Natural killer cell treated with Interleukin-12 subunit alpha and Interleukin-12 subunit beta and Interleukin-15 and Interleukin-18, amount 100 ng/mL, for 72 hours (primary cell): ENCODE measurements around the gene YY1. TPM values are rescaled to one million over a fixed set of nuclear protein-coding genes. Genes with fewer than 3 reads are reported as not detected.
"Not testable (repeated sequence)": the region's sequence is repeated elsewhere in the genome, so short reads cannot be mapped to it uniquely, and the experiment has no call there.

Experiments
- ATAC-seq, 2 donors: fragments of 150-1000 bp; cut with Tn5 transposase in 1 of 2; sonication (Bioruptor Pico), chemical (Tn5 transposase) in 1 of 2; 2 replicates each; pipeline ENCODE4 v1.10.0; 2021
- DNase-seq: peaks from one replicate; pipeline ENCODE4 v3.0.0; 2022; ENCODE audit warnings: low spot score
- H3K27ac Mint-ChIP-seq, 2 donors: 1 replicate in 1 of 2; 2 replicates in 1 of 2; pipeline ENCODE4 v1.8.0; 2022; ENCODE audit warnings: mixed read lengths in 2 of 2, mild to moderate bottlenecking in 1 of 2, moderate library complexity in 1 of 2
- H3K27me3 Mint-ChIP-seq, 2 donors: 1 replicate in 1 of 2; 2 replicates in 1 of 2; pipeline ENCODE4 v1.8.0; 2022; ENCODE audit warnings: mixed read lengths in 2 of 2
- H3K36me3 Mint-ChIP-seq: one replicate; pipeline ENCODE4 v1.8.0; 2022; ENCODE audit warnings: mixed read lengths
- H3K4me1 Mint-ChIP-seq, 2 donors: 1 replicate in 1 of 2; 2 replicates in 1 of 2; pipeline ENCODE4 v1.8.0; 2022; ENCODE audit warnings: low read depth in 2 of 2, mixed read lengths in 2 of 2, mild to moderate bottlenecking in 1 of 2
- H3K4me3 Mint-ChIP-seq: one replicate; pipeline ENCODE4 v1.8.0; 2022; ENCODE audit warnings: mixed read lengths
- H3K9me3 Mint-ChIP-seq: 2 replicates; pipeline ENCODE4 v1.8.0; 2022; ENCODE audit warnings: mixed read lengths
- total RNA-seq, 2 donors: library from RNA; stranded (reverse); gene quantifications; one replicate each; pipeline ENCODE4 v1.2.3, GENCODE V29; 2022

The YY1 gene
- total RNA-seq, 2 donors from 2014 or later: 59.7 to 75.7 TPM

- Mint-ChIP-seq H3K27ac (peak overlapping the region; percentile 28 to 77), H3K4me1 (peaks cover 28 to 37% of the 10 kb centered on the region in 2 donors), H3K36me3 (no peaks in the 10 kb centered on the region), H3K9me3 (no peaks in the 10 kb centered on the region), H3K4me3 (peak overlapping the region; percentile 11), H3K27me3 (no peaks in the 10 kb centered on the region)
- ATAC-seq (peak in 1 of 2 donors; percentile 78), DNase-seq (no peak)
Observed at GRCh38 chr14:100275214-100275613, 36.3 kb downstream of the YY1 start.

GRCh38 chr14:100278702-100279101, 39.8 kb downstream of the YY1 start:
- ATAC-seq: peak; percentile 70
- no peaks in the 10 kb centered on the region for H3K9me3 Mint-ChIP-seq
- H3K36me3 Mint-ChIP-seq: no peaks in the 10 kb centered on the region
- DNase-seq: no peak
- H3K4me1 Mint-ChIP-seq: peaks cover 35 to 37% of the 10 kb centered on the region in 2 donors
- no peaks in the 10 kb centered on the region for H3K27me3 Mint-ChIP-seq
- peak overlapping the region; percentile 58 to 69 for H3K27ac Mint-ChIP-seq
- no peak overlapping the region for H3K4me3 Mint-ChIP-seq

- Mint-ChIP-seq H3K27ac (peak overlapping the region; percentile 58 to 69), H3K4me3 (no peak overlapping the region), H3K36me3 (no peaks in the 10 kb centered on the region), H3K4me1 (peaks cover 33 to 37% of the 10 kb centered on the region in 2 donors), H3K27me3 (no peaks in the 10 kb centered on the region), H3K9me3 (no peaks in the 10 kb centered on the region)
- DNase-seq: no peak
- no peak for ATAC-seq
Observed at GRCh38 chr14:100279133-100279532, 40.2 kb downstream of the YY1 start.

GRCh38 chr14:100279563-100279962, 40.6 kb downstream of the YY1 start:
- no peak overlapping the region for H3K4me3 Mint-ChIP-seq
- H3K27ac Mint-ChIP-seq: peak overlapping the region in 1 of 2 donors; percentile 78
- H3K27me3 Mint-ChIP-seq: no peaks in the 10 kb centered on the region
- no peaks in the 10 kb centered on the region for H3K9me3 Mint-ChIP-seq
- ATAC-seq (no peak), DNase-seq (no peak)
- peaks cover 32 to 37% of the 10 kb centered on the region in 2 donors for H3K4me1 Mint-ChIP-seq
- H3K36me3 Mint-ChIP-seq: no peaks in the 10 kb centered on the region

- DNase-seq (no peak), ATAC-seq (no peak)
- no peak overlapping the region for H3K4me3 Mint-ChIP-seq
- H3K27me3 Mint-ChIP-seq: no peaks in the 10 kb centered on the region
- no peak overlapping the region for H3K27ac Mint-ChIP-seq
- H3K9me3 Mint-ChIP-seq: no peaks in the 10 kb centered on the region
- H3K36me3 Mint-ChIP-seq: no peaks in the 10 kb centered on the region
- peaks cover 28 to 31% of the 10 kb centered on the region in 2 donors for H3K4me1 Mint-ChIP-seq
Observed at GRCh38 chr14:100281286-100282082, 42.5 kb downstream of the YY1 start.

GRCh38 chr14:100282083-100282350, 43.1 kb downstream of the YY1 start:
- Mint-ChIP-seq H3K27ac (no peak overlapping the region), H3K36me3 (no peaks in the 10 kb centered on the region), H3K4me3 (no peak overlapping the region), H3K9me3 (no peaks in the 10 kb centered on the region), H3K4me1 (peaks cover 28 to 31% of the 10 kb centered on the region in 2 donors), H3K27me3 (no peaks in the 10 kb centered on the region)
- ATAC-seq: no peak
- no peak for DNase-seq

GRCh38 chr14:100282766-100283419, 43.9 kb downstream of the YY1 start:
- H3K36me3 Mint-ChIP-seq: no peaks in the 10 kb centered on the region
- no peaks in the 10 kb centered on the region for H3K9me3 Mint-ChIP-seq
- H3K4me3 Mint-ChIP-seq: no peak overlapping the region
- H3K4me1 Mint-ChIP-seq: peaks cover 28 to 31% of the 10 kb centered on the region in 2 donors
- H3K27ac Mint-ChIP-seq: no peak overlapping the region
- DNase-seq (no peak), ATAC-seq (no peak)
- H3K27me3 Mint-ChIP-seq: no peaks in the 10 kb centered on the region

- DNase-seq, H3K27me3 Mint-ChIP-seq, ATAC-seq, H3K9me3 Mint-ChIP-seq, H3K4me3 Mint-ChIP-seq, H3K36me3 Mint-ChIP-seq, H3K27ac Mint-ChIP-seq: not testable (repeated sequence)
- H3K4me1 Mint-ChIP-seq: peaks cover 26 to 28% of the 10 kb centered on the region in 2 donors
Observed at GRCh38 chr14:100283436-100283835, 44.5 kb downstream of the YY1 start.

- Mint-ChIP-seq H3K4me3 (peak overlapping the region; percentile 47), H3K27me3 (no peaks in the 10 kb centered on the region), H3K4me1 (peaks cover 19 to 20% of the 10 kb centered on the region in 2 donors), H3K27ac (peak overlapping the region; percentile 31 to 73), H3K9me3 (no peaks in the 10 kb centered on the region), H3K36me3 (no peaks in the 10 kb centered on the region)
- no peak for ATAC-seq
- no peak for DNase-seq
Observed at GRCh38 chr14:100283984-100284881, 45.3 kb downstream of the YY1 start.

GRCh38 chr14:100285021-100285912, 46.3 kb downstream of the YY1 start:
- ATAC-seq (peak; percentile 93 to 95), DNase-seq (peak; percentile 84)
- Mint-ChIP-seq H3K9me3 (no peaks in the 10 kb centered on the region), H3K36me3 (no peaks in the 10 kb centered on the region), H3K27ac (peak overlapping the region; percentile 64 to 88), H3K4me3 (no peak overlapping the region), H3K27me3 (no peaks in the 10 kb centered on the region), H3K4me1 (peaks cover 12 to 14% of the 10 kb centered on the region in 2 donors)

GRCh38 chr14:100285913-100286400, 47.0 kb downstream of the YY1 start:
- H3K27me3 Mint-ChIP-seq: no peaks in the 10 kb centered on the region
- H3K4me3 Mint-ChIP-seq: peak overlapping the region; percentile 85
- DNase-seq (no peak), ATAC-seq (no peak)
- H3K9me3 Mint-ChIP-seq: no peaks in the 10 kb centered on the region
- peak overlapping the region; percentile 64 to 88 for H3K27ac Mint-ChIP-seq
- peaks cover 11 to 12% of the 10 kb centered on the region in 2 donors for H3K4me1 Mint-ChIP-seq
- H3K36me3 Mint-ChIP-seq: no peaks in the 10 kb centered on the region

GRCh38 chr14:100286484-100287191, 47.7 kb downstream of the YY1 start:
- no peak for ATAC-seq
- H3K27me3 Mint-ChIP-seq: no peaks in the 10 kb centered on the region
- H3K4me1 Mint-ChIP-seq: peaks cover 9 to 12% of the 10 kb centered on the region in 2 donors
- peak overlapping the region; percentile 85 for H3K4me3 Mint-ChIP-seq
- no peak for DNase-seq
- H3K36me3 Mint-ChIP-seq: no peaks in the 10 kb centered on the region
- no peaks in the 10 kb centered on the region for H3K9me3 Mint-ChIP-seq
- H3K27ac Mint-ChIP-seq: peak overlapping the region; percentile 64 to 88
